NCI-H128 (cell line): ENCODE data around the gene CADM2.
"Not testable (repeated sequence)": the region's sequence is repeated elsewhere in the genome, so short reads cannot be mapped to it uniquely, and the experiment has no call there.

Experiments
- DNase-seq: peaks from one replicate; lab custom pipeline; 2025; ENCODE audit not compliant: unreplicated experiment; lab: John Stamatoyannopoulos, UW

The CADM2 gene

DNA sequence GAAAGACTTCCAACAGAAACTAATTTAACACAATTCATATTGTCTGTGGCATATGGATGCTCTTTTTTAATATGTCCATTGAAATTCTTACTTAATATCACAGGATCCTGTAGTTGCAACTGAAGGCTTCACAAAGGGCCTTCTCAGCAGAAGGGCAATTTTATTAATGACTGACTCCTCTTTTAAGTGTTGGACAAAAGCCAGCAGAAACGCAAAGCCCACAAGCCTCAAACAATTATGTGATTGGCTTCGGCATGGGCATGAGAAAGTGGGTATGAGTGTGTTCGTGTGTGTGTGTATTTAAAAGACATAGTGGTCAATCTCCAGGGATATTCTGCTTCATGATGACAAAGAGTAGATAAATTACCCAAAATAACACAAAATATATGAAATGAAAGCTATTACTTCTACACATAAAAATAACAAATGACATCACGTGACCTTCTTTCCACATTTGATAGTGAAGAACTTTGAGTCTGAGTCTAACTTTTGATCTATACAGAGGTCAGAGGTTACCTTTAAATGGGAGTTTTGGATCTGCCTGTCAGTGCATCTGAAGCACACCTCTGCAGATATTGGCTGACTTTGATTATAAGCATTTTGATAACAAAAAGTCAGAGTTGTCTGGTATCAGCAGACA is 496.9 kb downstream of the CADM2 start:
- no peak for DNase-seq

DNA sequence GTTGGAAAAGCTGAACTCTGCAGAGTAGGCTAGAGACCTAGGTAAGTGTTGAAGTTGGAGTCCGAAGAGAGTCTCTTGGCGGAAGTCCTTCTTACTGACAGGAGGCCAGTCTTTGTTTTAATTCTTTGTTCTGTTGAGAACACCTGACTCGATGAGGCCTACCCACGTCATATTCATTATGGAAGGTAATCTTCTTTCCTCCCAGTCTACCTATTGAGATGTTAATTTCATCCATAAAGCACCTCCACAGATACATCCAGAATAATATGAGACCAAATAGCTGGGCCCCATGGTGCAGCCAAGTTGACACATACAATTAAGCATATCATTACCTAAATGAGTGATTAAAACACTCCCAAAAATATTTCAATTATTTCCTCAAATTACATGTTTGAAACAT is 515.5 kb downstream of the CADM2 start:
- no peak for DNase-seq

DNA sequence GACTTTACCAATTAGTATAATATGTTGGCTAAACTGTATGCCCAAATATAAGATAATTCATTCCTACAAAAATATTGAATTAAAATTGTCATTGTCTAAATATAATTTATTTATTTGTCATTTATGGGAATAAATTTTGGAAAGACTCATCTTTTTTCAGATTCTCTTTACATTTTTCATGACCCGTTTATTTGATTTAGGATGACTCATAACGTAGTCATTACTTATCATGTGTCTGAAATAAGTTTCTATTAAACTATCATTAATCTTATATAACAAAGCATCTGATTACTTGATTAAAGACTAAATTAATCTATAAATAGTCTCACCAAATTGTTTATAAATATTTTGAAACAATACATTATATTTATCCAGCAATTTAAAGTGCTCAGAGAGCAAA is 516.6 kb downstream of the CADM2 start:
- no peak for DNase-seq

DNA sequence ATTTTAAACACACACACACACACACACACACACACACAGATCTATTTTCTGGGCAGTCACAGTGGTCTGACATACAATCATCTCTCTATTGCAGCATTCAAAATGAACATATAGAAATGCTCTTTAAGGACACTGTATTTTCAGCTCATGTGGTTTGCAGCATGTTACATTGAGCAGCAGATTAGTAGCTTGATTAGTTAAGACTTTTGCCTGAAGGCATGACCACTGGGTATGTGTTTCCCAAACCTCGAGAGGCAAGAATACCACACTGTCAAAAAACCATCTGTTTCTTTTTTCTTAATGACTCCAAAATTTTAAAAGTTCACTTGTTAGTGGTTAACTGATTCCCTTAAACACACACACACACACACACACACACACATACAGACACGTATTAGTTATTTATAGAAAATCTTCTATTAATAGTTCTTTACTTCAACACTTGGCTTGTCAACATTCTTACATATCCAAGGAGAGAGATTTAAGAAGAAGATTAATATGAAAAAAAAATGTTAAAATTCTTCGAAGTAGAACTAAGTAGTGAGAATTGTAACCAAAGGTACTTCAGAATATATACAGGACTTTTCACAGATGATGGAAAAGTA is 518.2 kb downstream of the CADM2 start:
- DNase-seq: no peak

DNA sequence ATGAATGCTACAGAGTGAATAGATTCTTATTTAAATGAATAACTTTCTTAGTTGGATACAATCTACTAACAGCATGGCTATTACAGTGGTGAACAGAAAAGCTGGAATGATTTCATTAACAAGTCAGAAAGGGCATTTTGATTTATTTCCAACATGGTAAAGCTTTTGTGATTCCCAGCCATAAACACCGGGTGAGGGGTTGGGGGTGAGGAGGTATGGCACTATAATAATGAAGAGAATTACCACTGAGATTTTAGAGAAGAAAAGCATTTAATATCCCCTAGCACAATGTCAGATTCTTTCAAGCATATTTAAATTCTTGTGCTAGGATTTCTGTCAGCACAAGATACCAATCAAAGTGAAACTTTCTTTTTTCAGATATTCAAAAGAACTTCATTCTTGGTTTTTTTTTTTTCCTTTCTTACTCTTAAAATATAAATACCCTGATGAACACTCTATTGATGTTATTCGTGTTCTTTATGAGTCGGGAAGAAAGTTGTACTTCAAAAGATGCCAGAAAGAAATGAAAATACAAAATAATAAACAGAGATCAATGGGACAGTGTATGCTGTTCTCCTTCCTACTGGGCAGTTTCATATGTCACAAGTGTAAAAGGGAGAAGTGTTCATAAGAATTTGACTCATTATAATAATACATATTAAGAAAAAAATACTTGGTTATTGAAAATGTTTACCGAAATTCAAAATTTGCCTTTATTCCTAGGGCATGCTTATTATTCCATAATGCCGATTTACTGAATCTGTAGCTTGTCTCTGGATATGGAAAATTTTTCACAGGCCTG is 522.8 kb downstream of the CADM2 start:
- no peak for DNase-seq

DNA sequence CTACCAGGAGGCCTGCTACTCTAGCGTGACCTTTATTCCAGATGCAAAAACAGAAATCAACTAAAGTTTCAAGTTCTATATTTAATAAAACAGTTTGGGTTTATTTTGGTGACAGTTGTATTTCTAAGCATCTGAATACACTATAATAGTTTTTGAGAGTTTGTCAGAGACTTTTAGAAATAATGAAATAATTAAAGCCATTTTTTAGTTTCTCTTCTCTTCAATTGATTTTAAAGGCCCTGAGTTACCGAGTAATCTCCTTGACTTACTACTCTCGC is 523.4 kb downstream of the CADM2 start:
- no peak for DNase-seq

DNA sequence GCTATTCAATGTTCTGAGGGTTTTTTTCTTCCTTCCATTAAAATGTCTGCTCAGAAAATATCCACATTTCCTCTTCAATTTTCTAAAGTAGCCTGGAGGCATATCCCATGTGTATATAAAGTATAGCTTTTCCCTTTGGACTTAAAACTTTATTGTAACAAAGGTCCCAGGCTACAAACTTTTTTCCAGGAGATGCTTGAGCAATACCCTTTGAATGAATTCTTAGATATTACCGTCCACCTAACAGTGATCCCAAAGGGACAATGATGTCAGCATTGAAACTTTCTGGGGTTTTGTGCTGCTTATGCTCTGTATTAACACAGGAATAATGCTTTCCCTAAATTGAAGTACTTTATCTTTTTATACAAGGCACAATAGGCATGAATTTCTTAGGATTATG is 525.2 kb downstream of the CADM2 start:
- DNase-seq: no peak

DNA sequence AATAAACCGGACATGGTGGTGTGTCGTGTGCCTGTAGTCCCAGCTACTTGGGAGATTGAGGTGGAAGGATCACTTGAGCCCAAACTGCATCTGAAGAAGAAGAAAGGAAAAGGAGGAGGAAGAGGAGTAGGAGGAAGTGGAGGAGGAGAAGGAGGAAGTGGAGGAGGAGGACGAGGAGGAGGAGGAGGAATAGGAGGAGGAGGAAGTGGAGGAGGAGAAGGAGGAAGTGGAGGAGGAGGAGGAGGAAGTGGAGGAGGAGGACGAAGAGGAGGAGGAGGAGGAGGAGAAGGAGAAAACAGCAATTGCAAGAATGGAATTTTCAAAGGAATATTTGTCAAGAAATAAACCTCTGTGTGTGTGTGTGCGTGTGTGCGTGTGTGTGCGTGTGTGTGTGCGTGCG is 528.6 kb downstream of the CADM2 start:
- DNase-seq: no peak

DNA sequence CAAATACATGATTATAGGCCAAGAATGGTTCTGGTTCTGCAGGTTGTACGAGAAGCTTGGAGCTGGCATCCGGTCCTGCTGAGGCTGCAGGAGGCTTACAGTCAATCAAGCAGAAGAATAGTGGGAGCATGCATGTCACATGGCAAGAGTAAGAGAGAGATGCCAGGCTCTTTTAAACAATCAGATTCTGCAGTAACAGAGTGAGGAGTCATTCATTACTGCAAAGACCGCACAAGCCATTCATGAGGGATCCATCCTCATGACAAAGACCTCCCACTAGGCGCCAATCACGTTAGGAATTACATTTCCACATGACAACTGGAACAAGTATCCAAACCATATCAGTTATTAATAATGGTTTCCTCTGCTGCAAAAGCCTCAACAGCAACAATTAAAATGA is 536.8 kb downstream of the CADM2 start:
- DNase-seq: no peak

DNA sequence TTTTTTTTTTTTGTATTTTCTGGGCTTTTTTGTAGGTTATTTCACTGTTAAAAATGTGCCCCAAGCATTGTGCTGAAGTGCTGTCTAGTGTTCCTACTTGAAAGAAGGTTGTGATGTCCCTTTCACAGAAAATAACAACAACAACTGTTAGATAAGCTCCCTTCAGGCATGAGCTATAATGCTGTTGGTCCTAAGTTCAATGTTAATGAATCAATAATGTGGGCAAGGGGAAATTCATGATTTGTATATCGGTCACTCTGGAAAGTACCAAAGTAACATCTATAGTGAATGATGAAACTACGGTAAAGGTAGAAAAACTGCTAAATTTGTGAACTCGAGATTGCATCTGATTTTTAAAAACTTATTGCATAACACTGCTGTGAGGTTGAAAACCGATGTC is 539.4 kb downstream of the CADM2 start:
- DNase-seq: no peak

DNA sequence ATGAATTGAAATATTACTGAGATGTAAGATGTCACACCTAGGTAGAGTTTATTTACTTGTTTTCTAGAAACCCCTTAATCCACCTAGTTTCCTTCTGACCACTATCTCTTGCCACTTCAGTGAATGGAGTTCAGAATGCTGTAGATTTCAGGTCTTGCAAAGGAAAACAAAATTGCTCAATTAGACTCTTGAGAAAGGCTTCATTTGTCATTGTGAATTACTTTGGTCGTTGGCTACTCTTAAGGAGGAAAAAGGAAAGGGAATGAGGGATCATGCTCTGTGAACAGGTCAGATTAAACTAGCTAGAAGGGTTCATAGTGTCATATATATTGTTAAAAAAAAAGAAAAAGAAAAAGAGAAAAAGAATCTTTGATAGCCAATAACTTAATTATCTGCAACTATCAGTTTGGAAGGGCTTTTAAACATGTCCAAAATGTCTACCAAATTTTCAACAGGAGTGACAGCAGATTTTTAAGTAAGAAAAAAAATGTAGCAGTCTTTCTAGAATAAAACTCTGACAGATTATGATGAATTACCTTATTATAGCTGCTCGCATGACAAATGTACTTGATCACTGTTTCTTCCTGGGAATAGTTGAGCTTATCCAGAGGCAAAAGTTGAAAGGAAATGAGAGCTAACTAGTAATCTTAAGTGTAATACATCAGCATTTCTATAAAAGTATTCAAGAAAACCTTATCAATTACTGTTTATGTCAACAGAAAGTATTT is 543.5 kb downstream of the CADM2 start:
- DNase-seq: no peak

DNA sequence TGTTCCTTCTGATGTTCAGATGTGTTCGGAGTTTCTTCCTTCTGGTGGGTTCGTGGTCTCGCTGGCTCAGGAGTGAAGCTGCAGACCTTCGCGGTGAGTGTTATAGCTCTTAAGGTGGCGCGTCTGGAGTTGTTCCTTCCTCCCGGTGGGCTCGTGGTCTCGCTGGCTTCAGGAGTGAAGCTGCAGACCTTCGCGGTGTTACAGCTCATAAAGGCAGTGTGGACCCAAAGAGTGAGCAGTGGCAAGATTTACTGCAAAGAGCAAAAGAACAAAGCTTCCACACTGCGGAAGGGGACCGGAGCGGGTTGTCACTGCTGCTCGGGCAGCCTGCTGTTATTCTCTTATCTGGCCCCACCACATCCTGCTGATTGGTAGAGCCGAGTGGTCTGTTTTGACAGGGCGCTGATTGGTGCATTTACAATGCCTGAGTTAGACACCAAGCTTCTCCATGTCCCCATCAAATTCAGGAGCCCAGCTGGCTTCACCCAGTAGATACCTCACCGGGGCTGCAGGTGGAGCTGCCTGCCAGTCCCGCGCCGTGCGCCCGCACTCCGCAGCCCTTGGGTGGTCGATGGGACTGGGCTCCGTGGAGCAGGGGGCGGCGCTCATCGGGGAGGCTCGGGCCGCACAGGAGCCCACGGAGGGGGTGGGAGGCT is 545.5 kb downstream of the CADM2 start:
- not testable (repeated sequence) for DNase-seq

DNA sequence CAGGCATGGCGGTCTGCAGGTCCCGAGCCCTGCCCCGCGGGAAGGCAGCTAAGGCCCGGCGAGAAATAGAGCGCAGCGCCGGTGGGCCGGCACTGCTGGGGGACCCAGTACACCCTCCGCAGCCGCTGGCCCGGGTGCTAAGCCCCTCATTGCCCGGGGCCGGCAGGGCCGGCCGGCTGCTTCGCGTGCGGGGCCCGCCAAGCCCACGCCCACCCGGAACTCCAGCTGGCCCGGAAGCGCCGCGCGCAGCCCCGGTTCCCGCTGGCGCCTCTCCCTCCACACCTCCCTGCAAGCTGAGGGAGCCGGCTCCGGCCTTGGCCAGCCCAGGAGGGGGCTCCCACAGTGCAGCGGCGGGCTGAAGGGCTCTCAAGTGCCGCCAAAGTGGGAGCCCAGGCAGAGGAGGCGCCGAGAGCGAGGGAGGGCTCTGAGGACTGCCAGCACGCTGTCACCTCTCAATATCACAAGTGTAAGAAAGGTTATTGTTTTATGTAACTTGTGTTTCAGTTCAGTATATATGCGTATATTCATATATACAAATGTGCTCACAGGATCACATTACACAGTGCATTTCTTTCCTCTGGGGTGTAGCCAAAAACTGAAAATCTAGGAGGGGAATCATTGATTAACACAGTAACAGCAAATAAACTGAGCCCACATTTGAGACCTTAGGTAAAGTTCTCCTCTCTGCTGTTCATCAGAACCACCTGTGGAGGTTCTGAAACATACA is 546.2 kb downstream of the CADM2 start:
- DNase-seq: not testable (repeated sequence)

DNA sequence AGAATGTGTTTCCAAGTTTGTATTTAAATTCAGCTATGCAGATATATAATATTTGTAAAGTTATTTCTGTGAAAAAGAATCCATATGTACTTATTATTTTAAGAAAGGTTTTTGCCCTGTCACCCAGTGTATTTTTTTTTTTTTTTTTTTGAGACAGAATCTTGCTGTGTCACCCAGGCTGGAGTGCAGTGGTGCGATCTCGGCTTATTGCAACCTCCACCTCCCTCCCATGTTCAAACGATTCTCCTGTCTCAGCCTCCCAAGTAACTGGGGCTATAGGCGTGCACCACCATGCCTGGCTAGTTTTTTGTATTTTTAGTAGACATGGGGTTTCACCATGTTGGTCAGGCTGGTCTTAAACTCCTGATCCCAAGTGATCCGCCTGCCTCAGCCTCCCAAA is 548.3 kb downstream of the CADM2 start:
- not testable (repeated sequence) for DNase-seq

DNA sequence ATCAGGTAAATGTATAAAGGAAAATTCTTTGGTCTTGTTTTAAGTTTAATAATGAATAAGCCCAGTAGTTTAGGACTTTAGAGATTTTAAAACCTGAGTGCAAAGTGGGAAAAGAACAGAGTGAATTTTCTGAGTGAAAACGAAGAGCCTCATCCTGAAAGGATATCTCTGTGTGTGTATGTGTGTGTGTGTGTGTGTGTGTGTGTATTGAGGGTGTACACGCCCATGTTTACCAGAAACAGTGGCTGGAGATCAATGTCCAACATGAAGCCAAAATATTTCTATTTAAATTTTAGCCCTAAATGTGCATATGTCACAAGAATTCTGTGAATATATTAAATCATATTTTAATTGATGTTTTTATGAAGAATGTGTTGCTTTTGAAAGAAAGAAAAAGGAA is 549.9 kb downstream of the CADM2 start:
- DNase-seq: no peak

DNA sequence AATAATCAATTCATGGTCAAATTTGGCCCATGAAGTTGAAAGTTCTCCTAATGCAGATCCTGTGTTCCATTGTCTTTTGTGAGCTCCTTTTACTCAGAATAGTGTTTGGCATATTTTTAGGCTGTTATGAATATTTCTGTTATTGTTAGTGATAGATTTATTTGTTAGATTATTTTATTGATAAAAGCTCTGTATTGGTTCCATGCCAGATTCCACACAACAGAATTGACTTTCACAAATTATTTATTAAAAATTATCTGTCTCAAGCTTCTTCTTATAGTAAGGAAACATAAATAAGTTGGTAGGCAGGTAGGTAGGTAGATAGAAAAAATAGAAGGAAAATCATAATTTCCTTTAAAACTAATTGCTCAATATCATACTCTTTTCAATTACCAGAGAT is 557.4 kb downstream of the CADM2 start:
- no peak for DNase-seq

DNA sequence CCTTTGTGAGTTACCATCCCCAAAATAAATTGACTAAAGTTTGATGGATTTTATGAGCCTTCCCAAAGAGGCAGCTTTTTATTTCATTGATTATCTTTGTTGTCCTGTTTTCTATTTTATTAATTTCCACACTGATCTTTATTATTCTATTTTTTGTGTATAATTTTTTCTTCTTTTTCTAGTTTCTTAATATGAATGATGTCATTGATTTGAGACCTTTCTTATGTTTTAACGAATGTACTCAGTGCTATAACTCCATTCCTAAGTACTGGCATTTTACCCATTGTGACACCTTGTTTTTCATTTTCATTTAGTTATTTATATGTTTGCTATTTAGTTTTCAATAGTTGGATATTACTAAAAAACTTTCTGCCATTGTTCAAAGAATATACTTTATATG is 565.3 kb downstream of the CADM2 start:
- no peak for DNase-seq

DNA sequence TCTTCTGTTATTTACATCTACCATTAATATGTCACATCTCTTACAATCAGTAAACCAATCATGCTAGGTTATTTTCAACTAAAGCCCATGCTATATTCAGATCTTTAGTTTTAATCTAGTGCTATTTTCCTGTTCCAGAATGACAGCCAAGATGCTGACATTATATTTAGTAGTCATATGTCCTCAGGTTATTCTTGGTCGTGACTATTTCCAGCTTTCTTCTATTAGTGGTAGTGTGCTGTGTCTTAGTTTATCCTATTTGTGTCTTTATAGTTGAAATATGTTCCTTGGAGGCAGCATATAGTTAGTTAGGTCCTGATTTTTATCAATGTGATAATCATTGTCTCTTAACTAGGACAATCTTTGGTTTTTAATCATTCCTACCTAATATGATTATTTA is 566.5 kb downstream of the CADM2 start:
- no peak for DNase-seq

DNA sequence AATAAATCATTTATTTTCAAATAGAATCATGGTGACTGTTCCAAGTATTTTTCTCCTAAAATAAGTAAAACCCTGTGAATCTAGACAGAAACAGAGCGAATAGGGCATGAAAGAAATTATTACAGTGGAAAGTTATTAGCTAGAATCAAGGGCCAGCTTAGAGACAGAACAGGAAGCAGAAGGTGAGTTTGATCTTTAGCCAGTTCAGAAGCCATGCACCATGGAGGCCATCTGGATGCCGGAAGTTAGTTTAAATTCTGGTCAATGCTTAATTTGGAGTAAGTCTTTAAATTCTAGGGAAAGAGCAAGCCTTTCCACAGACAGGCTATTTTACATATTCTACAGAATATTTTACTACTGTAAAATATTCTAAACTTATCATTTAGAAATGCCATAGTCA is 574.8 kb downstream of the CADM2 start:
- no peak for DNase-seq

DNA sequence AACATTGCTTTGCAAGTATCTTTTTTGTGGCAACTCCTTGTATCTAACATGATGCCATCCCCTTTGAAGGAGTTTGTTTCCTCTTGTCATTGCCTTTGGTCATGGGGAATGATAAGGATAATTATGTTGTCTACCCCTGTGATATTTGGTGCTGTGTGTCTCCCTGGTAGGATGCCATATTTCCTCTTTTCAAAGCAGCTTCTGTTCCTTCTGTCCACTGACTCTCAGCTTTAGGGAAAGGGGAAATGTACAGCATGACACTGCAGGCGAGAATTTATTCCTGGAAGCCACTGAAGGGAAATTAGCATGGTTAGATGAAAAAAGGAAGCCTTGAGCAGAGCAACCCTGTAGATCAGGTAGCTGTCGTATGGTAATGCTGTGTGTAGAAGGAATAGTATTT is 576.7 kb downstream of the CADM2 start:
- no peak for DNase-seq

DNA sequence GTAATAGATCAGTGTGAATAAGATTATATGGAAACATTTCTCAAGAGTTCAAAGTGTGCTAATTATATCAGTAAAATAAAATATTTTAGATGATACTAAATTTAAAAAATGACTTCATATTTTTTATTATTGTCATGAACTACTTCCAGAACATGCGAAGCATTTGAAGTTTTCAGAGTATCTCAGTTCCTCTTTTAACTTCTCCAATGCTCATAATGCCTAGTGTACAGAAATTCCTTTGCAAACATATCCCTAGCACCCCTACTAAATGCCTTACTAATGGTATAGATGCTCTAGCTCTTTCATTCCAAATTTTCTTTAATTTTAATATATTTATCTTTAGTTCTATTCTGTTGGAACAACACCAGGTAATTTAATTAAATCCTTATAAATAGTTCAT is 580.4 kb downstream of the CADM2 start:
- DNase-seq: no peak
